Caco-2 (cell line): ENCODE measurements around the gene HPCA. TPM values are rescaled to one million over a fixed set of nuclear protein-coding genes. Genes with fewer than 3 reads are reported as not detected.

Experiments
- BruUV-seq: library from RNA; stranded (reverse); fragments of 400-500 nt; replicated peaks from 2 replicates; lab custom pipeline; 2021; lab: Mats Ljungman, UMichigan
- CTCF ChIA-PET: fragments of 300-600 bp; sonication (Branson Sonifier 250); formaldehyde crosslinking; loops from one replicate; lab custom pipeline; 2022; ENCODE audit warnings: antibody characterized with exemption; lab: Charles Lee
- POLR2A ChIA-PET: fragments of 300-600 bp; sonication (Branson Sonifier 250); formaldehyde crosslinking; loops from one replicate; lab custom pipeline; 2022; ENCODE audit warnings: antibody characterized with exemption; lab: Charles Lee
- DNase-seq, 2 experiments: peaks; one replicate each; pipeline versions ENCODE4 v3.0.0 to v3.0.0-alpha.2; 2020 to 2022
- H3K27me3 ChIP-seq: replicated peaks from 2 replicates; pipeline ENCODE4 v1.6.0; 2011; ENCODE audit warnings: low read length; ENCODE audit not compliant: control insufficient read depth, insufficient read depth
- H3K36me3 ChIP-seq: 2 replicates; pipeline ENCODE4 v1.5.1; 2011; ENCODE audit warnings: low read length; ENCODE audit not compliant: control insufficient read depth, insufficient read depth
- H3K4me1 ChIP-seq: fragments of 250-450 bp; sonication (Bioruptor Pico); 2 replicates; pipeline ENCODE4 v1.5.1; 2020; ENCODE audit warnings: mild to moderate bottlenecking
- H3K4me3 ChIP-seq: 2 replicates; pipeline ENCODE4 v1.5.1; 2011; ENCODE audit warnings: low read depth, mild to moderate bottlenecking, control low read depth, low read length
- H3K9me3 ChIP-seq: fragments of 250-450 bp; sonication (Bioruptor Pico); 2 replicates; pipeline ENCODE4 v1.5.1; 2020; ENCODE audit warnings: mild to moderate bottlenecking, moderate library complexity
- H3K27ac Mint-ChIP-seq: one replicate; pipeline ENCODE4 v1.8.0; 2022; ENCODE audit warnings: mixed read lengths; ENCODE audit not compliant: unreplicated experiment
- H3K27me3 Mint-ChIP-seq: one replicate; pipeline ENCODE4 v1.8.0; 2022; ENCODE audit warnings: mixed read lengths; ENCODE audit not compliant: insufficient read depth, unreplicated experiment
- H3K36me3 Mint-ChIP-seq: one replicate; pipeline ENCODE4 v1.8.0; 2022; ENCODE audit warnings: mild to moderate bottlenecking, mixed read lengths; ENCODE audit not compliant: insufficient read depth, unreplicated experiment
- H3K4me1 Mint-ChIP-seq: one replicate; pipeline ENCODE4 v1.8.0; 2022; ENCODE audit warnings: low read depth, mixed read lengths; ENCODE audit not compliant: unreplicated experiment
- H3K4me3 Mint-ChIP-seq: one replicate; pipeline ENCODE4 v1.8.0; 2022; ENCODE audit warnings: mild to moderate bottlenecking, moderate library complexity, mixed read lengths; ENCODE audit not compliant: unreplicated experiment
- H3K9me3 Mint-ChIP-seq: one replicate; pipeline ENCODE4 v1.8.0; 2022; ENCODE audit warnings: mixed read lengths; ENCODE audit not compliant: unreplicated experiment
- intact Hi-C: fragments of 100-400 bp; cut with micrococcal nuclease; formaldehyde crosslinking; loops from one replicate; pipeline ENCODE4 v1.10.0; 2022; ENCODE audit not compliant: unreplicated experiment
- total RNA-seq: library from RNA; stranded (reverse); gene quantifications from 2 replicates; pipeline ENCODE4 v1.2.3, GENCODE V29; 2022
- TF ChIP-seq, protein P1 (sequence below), 2 experiments: fragments of 200-600 bp in 1 of 2; IDR thresholded peaks; 1 replicate in 1 of 2; 2 replicates in 1 of 2; pipeline versions ENCODE4 v1.5.1 to v1.8.0; 2011 to 2022; ENCODE audit warnings: antibody characterized with exemption in 1 of 2, control low read depth in 1 of 2, inconsistent platforms in 1 of 2, low read depth in 1 of 2, low read length in 1 of 2, mild to moderate bottlenecking in 1 of 2, moderate library complexity in 1 of 2; ENCODE audit not compliant: insufficient read depth in 1 of 2, severe bottlenecking in 1 of 2, unreplicated experiment in 1 of 2

The HPCA gene
- total RNA-seq, 1 experiment from 2014 or later = not detected

DNA sequence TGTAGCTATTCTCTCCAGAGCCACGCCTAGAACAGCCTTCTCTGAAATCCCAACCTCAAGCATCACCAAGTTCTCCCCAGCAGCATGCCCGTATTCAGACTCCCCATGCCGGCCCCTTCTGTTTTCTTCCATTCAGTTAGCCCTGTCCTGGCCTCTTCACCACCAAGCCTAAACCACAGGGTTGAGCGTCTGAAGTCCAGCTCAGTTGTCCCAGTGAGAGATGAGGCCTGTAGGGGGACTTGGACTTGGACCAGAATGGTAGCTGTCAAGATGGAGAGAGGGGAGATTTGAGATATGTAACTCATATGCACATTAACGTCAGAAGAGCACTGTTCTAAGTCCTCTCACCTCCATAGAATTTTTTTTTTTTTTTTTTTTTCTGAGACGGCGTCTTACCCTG, 20.4 kb downstream of the HPCA start:
- Histone ChIP-seq H3K36me3 (no peaks in the 10 kb centered on the region), H3K4me3 (no peak overlapping the region), H3K9me3 (no peaks in the 10 kb centered on the region), H3K4me1 (no peaks in the 10 kb centered on the region), H3K27me3 (no peaks in the 10 kb centered on the region)
- DNase-seq = no peak
- CTCF ChIA-PET = interaction anchor here (1.1 kb wide), 1 partner anchor 14 kb away, joined by 3 read pairs; no protein-coding TSS in a partner anchor
- Mint-ChIP-seq H3K4me3 (no peak overlapping the region), H3K4me1 (no peaks in the 10 kb centered on the region), H3K36me3 (no peaks in the 10 kb centered on the region), H3K27ac (no peak overlapping the region), H3K27me3 (no peaks in the 10 kb centered on the region), H3K9me3 (no peaks in the 10 kb centered on the region)
- intact Hi-C loops = no loop called here
- BruUV-seq = no TSS peak
- TF ChIP-seq, protein P1, sequence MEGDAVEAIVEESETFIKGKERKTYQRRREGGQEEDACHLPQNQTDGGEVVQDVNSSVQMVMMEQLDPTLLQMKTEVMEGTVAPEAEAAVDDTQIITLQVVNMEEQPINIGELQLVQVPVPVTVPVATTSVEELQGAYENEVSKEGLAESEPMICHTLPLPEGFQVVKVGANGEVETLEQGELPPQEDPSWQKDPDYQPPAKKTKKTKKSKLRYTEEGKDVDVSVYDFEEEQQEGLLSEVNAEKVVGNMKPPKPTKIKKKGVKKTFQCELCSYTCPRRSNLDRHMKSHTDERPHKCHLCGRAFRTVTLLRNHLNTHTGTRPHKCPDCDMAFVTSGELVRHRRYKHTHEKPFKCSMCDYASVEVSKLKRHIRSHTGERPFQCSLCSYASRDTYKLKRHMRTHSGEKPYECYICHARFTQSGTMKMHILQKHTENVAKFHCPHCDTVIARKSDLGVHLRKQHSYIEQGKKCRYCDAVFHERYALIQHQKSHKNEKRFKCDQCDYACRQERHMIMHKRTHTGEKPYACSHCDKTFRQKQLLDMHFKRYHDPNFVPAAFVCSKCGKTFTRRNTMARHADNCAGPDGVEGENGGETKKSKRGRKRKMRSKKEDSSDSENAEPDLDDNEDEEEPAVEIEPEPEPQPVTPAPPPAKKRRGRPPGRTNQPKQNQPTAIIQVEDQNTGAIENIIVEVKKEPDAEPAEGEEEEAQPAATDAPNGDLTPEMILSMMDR (IDR thresholded peaks at IDR 0.05; ENCODE audit: insufficient read depth in 1 of 2, low read depth in 1 of 2, low read length in 1 of 2, severe bottlenecking in 1 of 2, unreplicated experiment in 1 of 2) = no peak
- POLR2A ChIA-PET = no interaction called here

DNA sequence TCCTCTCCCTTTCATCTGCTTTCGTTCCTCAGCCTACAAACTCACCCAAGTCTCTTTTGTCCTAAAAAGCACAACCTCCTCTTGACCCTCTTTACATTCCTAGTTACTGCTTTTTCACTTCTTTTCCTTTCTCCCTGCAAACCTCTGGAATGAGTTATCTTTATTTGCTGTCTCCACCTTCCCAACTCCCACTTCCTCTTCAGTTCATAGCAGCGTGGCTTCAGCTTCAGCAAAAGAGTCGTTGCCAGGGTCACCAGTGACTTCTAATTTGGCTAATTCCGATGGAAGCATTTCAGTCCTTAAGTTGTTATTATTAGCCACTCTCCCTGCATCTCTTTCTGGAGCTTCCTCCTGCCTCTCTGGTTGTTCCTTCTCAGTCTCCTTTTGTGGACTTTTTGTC, 21.1 kb downstream of the HPCA start:
- no peak overlapping the region for H3K4me3 ChIP-seq
- BruUV-seq = no TSS peak
- no peaks in the 10 kb centered on the region for H3K36me3 Mint-ChIP-seq
- H3K27me3 ChIP-seq = no peaks in the 10 kb centered on the region
- no peaks in the 10 kb centered on the region for H3K4me1 Mint-ChIP-seq
- DNase-seq = no peak
- TF ChIP-seq, protein P1 (IDR thresholded peaks at IDR 0.05; ENCODE audit: insufficient read depth in 1 of 2, low read depth in 1 of 2, low read length in 1 of 2, severe bottlenecking in 1 of 2, unreplicated experiment in 1 of 2) = no peak
- ChIA-PET POLR2A (interaction anchor here (0.9 kb wide), 1 partner anchor 57 kb away, joined by 4 read pairs; the partner anchor contains the start of gene RNF19B), CTCF (interaction anchor here (0.9 to 1.1 kb wide), 2 partner anchors 10 to 15 kb away, joined by 3 read pairs; no protein-coding TSS in a partner anchor)
- H3K9me3 ChIP-seq = no peaks in the 10 kb centered on the region
- no peaks in the 10 kb centered on the region for H3K36me3 ChIP-seq
- intact Hi-C loops = no loop called here
- H3K9me3 Mint-ChIP-seq = no peaks in the 10 kb centered on the region
- no peak overlapping the region for H3K4me3 Mint-ChIP-seq
- H3K4me1 ChIP-seq = no peaks in the 10 kb centered on the region
- no peaks in the 10 kb centered on the region for H3K27me3 Mint-ChIP-seq
- H3K27ac Mint-ChIP-seq = no peak overlapping the region

GRCh38 chr1:32910319-32910718, 24.0 kb downstream of the HPCA start:
- no TSS peak for BruUV-seq
- Mint-ChIP-seq H3K27ac (no peak overlapping the region), H3K4me3 (no peak overlapping the region), H3K9me3 (no peaks in the 10 kb centered on the region), H3K4me1 (no peaks in the 10 kb centered on the region), H3K27me3 (no peaks in the 10 kb centered on the region), H3K36me3 (no peaks in the 10 kb centered on the region)
- no peak for DNase-seq
- intact Hi-C loops = no loop called here
- TF ChIP-seq, protein P1 (IDR thresholded peaks at IDR 0.05; ENCODE audit: insufficient read depth in 1 of 2, low read depth in 1 of 2, low read length in 1 of 2, severe bottlenecking in 1 of 2, unreplicated experiment in 1 of 2) = no peak
- POLR2A ChIA-PET = no interaction called here
- Histone ChIP-seq H3K4me1 (no peaks in the 10 kb centered on the region), H3K9me3 (no peaks in the 10 kb centered on the region), H3K4me3 (no peak overlapping the region), H3K36me3 (no peaks in the 10 kb centered on the region), H3K27me3 (no peaks in the 10 kb centered on the region)
- CTCF ChIA-PET = no interaction called here
